Endothelial cell of umbilical vein (primary cell): ENCODE measurements around the gene SH3BP5. TPM values are rescaled to one million over a fixed set of nuclear protein-coding genes. Genes with fewer than 3 reads are reported as not detected.

Experiments used
- BruUV-seq: library from RNA; stranded (reverse); fragments of 400-500 nt; replicated peaks from 2 replicates; lab custom pipeline; 2021; lab: Mats Ljungman, UMichigan
- CTCF ChIA-PET: fragments of 300-600, 350-600 bp; sonication (Branson Sonifier 250); formaldehyde crosslinking; loops from one replicate; lab custom pipeline; 2021; ENCODE audit warnings: antibody characterized with exemption, inconsistent platforms; lab: Charles Lee
- POLR2A ChIA-PET: fragments of 300-600, 350-600 bp; sonication (Branson Sonifier 250); formaldehyde crosslinking; loops from one replicate; lab custom pipeline; 2021; ENCODE audit warnings: antibody characterized with exemption, inconsistent platforms; lab: Charles Lee
- DNase-seq: peaks from one replicate; pipeline ENCODE4 v3.0.0-alpha.2; 2011; ENCODE audit warnings: low read depth, low spot score
- FAIRE-seq: peaks from 2 replicates; lab custom pipeline; 2011; peaks lifted over from hg19 to GRCh38; lab: Jason Lieb, UNC
- H2AFZ ChIP-seq: 2 replicates; pipeline ENCODE4 v1.6.0; 2012; ENCODE audit warnings: low read depth, low read length, control low read depth, inconsistent platforms
- H3K27ac ChIP-seq: 2 replicates; pipeline ENCODE4 v1.5.1; 2011; ENCODE audit warnings: low read depth, mild to moderate bottlenecking, control low read depth, low read length, moderate library complexity; ENCODE audit not compliant: insufficient read depth
- H3K27me3 ChIP-seq, 2 experiments: 2 replicates each; pipeline versions ENCODE4 v1.6.0 to v1.6.1; 2011; ENCODE audit warnings: low read length in 2 of 2, mixed read lengths in 1 of 2; ENCODE audit not compliant: control insufficient read depth in 2 of 2, insufficient read depth in 2 of 2
- H3K36me3 ChIP-seq, 2 experiments: 2 replicates in 1 of 2; 3 replicates in 1 of 2; pipeline ENCODE4 v1.5.1; 2011; ENCODE audit warnings: low read length in 2 of 2, mild to moderate bottlenecking in 1 of 2, moderate library complexity in 1 of 2; ENCODE audit not compliant: control insufficient read depth in 2 of 2, insufficient read depth in 2 of 2; ENCODE audit errors: extremely low read depth in 1 of 2
- H3K4me1 ChIP-seq: 3 replicates; pipeline ENCODE4 v1.5.1; 2011; ENCODE audit warnings: mild to moderate bottlenecking, low read length; ENCODE audit not compliant: control insufficient read depth, insufficient read depth; ENCODE audit errors: extremely low read depth
- H3K4me2 ChIP-seq: 2 replicates; pipeline ENCODE4 v1.6.1; 2011; ENCODE audit warnings: low read length, control low read depth, mixed read lengths; ENCODE audit not compliant: insufficient read depth
- H3K4me3 ChIP-seq, 3 experiments: fragments of 200-600 bp in 1 of 3; sonication (generic), shearing (Covaris generic) in 1 of 3; replicated peaks in 1 of 3; 2 replicates each; pipeline ENCODE4 v1.5.1; 2011 to 2016; ENCODE audit warnings: control low read depth in 3 of 3, low read length in 3 of 3, mild to moderate bottlenecking in 2 of 3, inconsistent platforms in 1 of 3, low read depth in 1 of 3, moderate library complexity in 1 of 3; ENCODE audit not compliant: insufficient read depth in 1 of 3
- H3K79me2 ChIP-seq: 2 replicates; pipeline ENCODE4 v1.6.0; 2012; ENCODE audit warnings: low read length, inconsistent platforms; ENCODE audit not compliant: control insufficient read depth, insufficient read depth
- H3K9ac ChIP-seq: replicated peaks from 2 replicates; pipeline ENCODE3; 2011; ENCODE audit warnings: low read length, control low read depth; ENCODE audit not compliant: insufficient read depth; ENCODE audit errors: extremely low read depth
- H3K9me1 ChIP-seq: replicated peaks from 3 replicates; pipeline ENCODE4 v1.6.0; 2011; ENCODE audit warnings: mild to moderate bottlenecking, low read length; ENCODE audit not compliant: control insufficient read depth, insufficient read depth; ENCODE audit errors: extremely low read depth
- H3K9me3 ChIP-seq: replicated peaks from 2 replicates; pipeline ENCODE4 v1.5.1; 2012; ENCODE audit warnings: low read length, inconsistent platforms; ENCODE audit not compliant: control insufficient read depth, insufficient read depth
- H4K20me1 ChIP-seq: replicated peaks from 2 replicates; pipeline ENCODE3; 2011; ENCODE audit warnings: mild to moderate bottlenecking, low read length; ENCODE audit not compliant: control insufficient read depth, insufficient read depth; ENCODE audit errors: extremely low read depth
- CTCF ChIP-seq, 2 donors: IDR thresholded peaks; 1 replicate in 1 of 2; 2 replicates in 1 of 2; pipeline ENCODE4 v1.5.1; 2011; ENCODE audit warnings: low read length in 2 of 2, mild to moderate bottlenecking in 2 of 2, moderate library complexity in 2 of 2, control low read depth in 1 of 2, inconsistent platforms in 1 of 2, low read depth in 1 of 2; ENCODE audit not compliant: insufficient read depth in 1 of 2; ENCODE audit errors: extremely low read depth in 1 of 2
- EZH2 ChIP-seq: IDR thresholded peaks from 2 replicates; pipeline ENCODE4 v1.6.1; 2012; ENCODE audit warnings: borderline replicate concordance, low read depth, mild to moderate bottlenecking, moderate library complexity, low read length, inconsistent platforms; ENCODE audit not compliant: severe bottlenecking
- FOS ChIP-seq: IDR thresholded peaks from 2 replicates; pipeline ENCODE4 v1.6.1; 2011; ENCODE audit warnings: mild to moderate bottlenecking, low read length, moderate library complexity, borderline replicate concordance; ENCODE audit not compliant: insufficient read depth
- GATA2 ChIP-seq: IDR thresholded peaks from 2 replicates; pipeline ENCODE4 v1.7.0; 2011; ENCODE audit warnings: low read depth, mild to moderate bottlenecking, moderate library complexity, mixed read lengths, low read length; ENCODE audit not compliant: insufficient read length, insufficient read depth
- JUN ChIP-seq: IDR thresholded peaks from 2 replicates; pipeline ENCODE4 v1.6.1; 2011; ENCODE audit warnings: borderline replicate concordance, low read depth; ENCODE audit not compliant: insufficient read length, insufficient read depth
- MAX ChIP-seq: IDR thresholded peaks from 2 replicates; pipeline ENCODE4 v1.6.1; 2011; ENCODE audit not compliant: insufficient read depth, insufficient read length
- MYC ChIP-seq: IDR thresholded peaks from one replicate; pipeline ENCODE4 v1.6.1; 2011; ENCODE audit warnings: mild to moderate bottlenecking, low read depth, low read length
- POLR2A ChIP-seq: IDR thresholded peaks from 2 replicates; pipeline ENCODE4 v1.6.1; 2012; ENCODE audit warnings: low read depth, mild to moderate bottlenecking, control low read depth, low read length
- POLR2AphosphoS5 ChIP-seq: IDR thresholded peaks from 2 replicates; pipeline ENCODE4 v1.6.1; 2012; ENCODE audit warnings: low read depth, mild to moderate bottlenecking, control low read depth, low read length, moderate library complexity; ENCODE audit not compliant: insufficient read depth
- dilution Hi-C: fragments of 300-500 bp; cut with MboI; formaldehyde crosslinking; loops from one replicate; pipeline ENCODE4 v1.15.0; 2019; ENCODE audit warnings: low sequenced_read_pairs; ENCODE audit not compliant: extremely low pct_ligation_motif_present
- intact Hi-C: fragments of 100-400 bp; cut with micrococcal nuclease; formaldehyde crosslinking; loops from one replicate; pipeline ENCODE4 v1.10.0; 2022
- polyA plus RNA-seq, 4 experiments: library from polyadenylated mRNA; depleted of rRNA in 3 of 4; stranded (reverse) in 3 of 4; unstranded in 1 of 4; fragments of >200 nt; gene quantifications; 2 replicates each; pipeline versions ENCODE4 v1.2.1 to v1.2.3, GENCODE V29; 2011 to 2012; ENCODE audit warnings: missing spikeins in 1 of 4
- total RNA-seq: library from RNA; stranded (reverse); gene quantifications from 2 replicates; pipeline ENCODE4 v1.2.3, GENCODE V29; 2021

Gene SH3BP5
- total and polyA plus RNA-seq, 2 donors (not counting 3 experiments of a cell fraction or from before 2014, with no cell fraction given) = 35.3 to 76.3 TPM

GRCh38 chr3:15263926-15264325 lies 68.5 kb downstream of the SH3BP5 start:
- H3K9me3 ChIP-seq = no peaks in the 10 kb centered on the region
- H3K27ac ChIP-seq = no peak overlapping the region
- ChIA-PET CTCF (interaction anchor here (1.9 to 9.7 kb wide), 2 partner anchors 36 to 139 kb away, joined by 5 to 350 read pairs; no protein-coding TSS in a partner anchor), POLR2A (no interaction called here)
- BruUV-seq = no TSS peak
- intact Hi-C loops = no loop called here
- H3K79me2 ChIP-seq = peaks cover 49% of the 10 kb centered on the region
- H2AFZ ChIP-seq = no peak overlapping the region
- no peaks in the 10 kb centered on the region for H3K9me1 ChIP-seq
- H3K4me2 ChIP-seq = no peak overlapping the region
- H3K9ac ChIP-seq = no peak overlapping the region
- dilution Hi-C loops = no loop called here
- H3K27me3 ChIP-seq = no peaks in the 10 kb centered on the region
- FAIRE-seq (no peak), DNase-seq (no peak)
- TF ChIP-seq EZH2 (no peak), POLR2AphosphoS5 (no peak), MYC (no peak), FOS (no peak), CTCF (IDR thresholded peaks at IDR 0.05; ENCODE audit: extremely low read depth in 1 of 2, insufficient read depth in 1 of 2, low read depth in 1 of 2, low read length in 2 of 2) (no peak), GATA2 (no peak), JUN (no peak), POLR2A (no peak), MAX (no peak)
- no peaks in the 10 kb centered on the region for H4K20me1 ChIP-seq
- peaks cover 8 to 38% of the 10 kb centered on the region in 2 experiments for H3K36me3 ChIP-seq
- H3K4me3 ChIP-seq = no peak overlapping the region
- H3K4me1 ChIP-seq = peaks cover 9% of the 10 kb centered on the region
